ENCODE results near the gene FHOD3.

Gene FHOD3

GRCh38 chr18:36633961-36634412 is 336.5 kb downstream of the FHOD3 start:
- H3K27ac Mint-ChIP-seq: no peak overlapping the region
- peaks cover 6% of the 10 kb centered on the region for H3K36me3 Mint-ChIP-seq (ENCODE audit: low read depth)
- no peaks in the 10 kb centered on the region for H3K4me1 Mint-ChIP-seq
- TF ChIP-seq, protein P1, sequence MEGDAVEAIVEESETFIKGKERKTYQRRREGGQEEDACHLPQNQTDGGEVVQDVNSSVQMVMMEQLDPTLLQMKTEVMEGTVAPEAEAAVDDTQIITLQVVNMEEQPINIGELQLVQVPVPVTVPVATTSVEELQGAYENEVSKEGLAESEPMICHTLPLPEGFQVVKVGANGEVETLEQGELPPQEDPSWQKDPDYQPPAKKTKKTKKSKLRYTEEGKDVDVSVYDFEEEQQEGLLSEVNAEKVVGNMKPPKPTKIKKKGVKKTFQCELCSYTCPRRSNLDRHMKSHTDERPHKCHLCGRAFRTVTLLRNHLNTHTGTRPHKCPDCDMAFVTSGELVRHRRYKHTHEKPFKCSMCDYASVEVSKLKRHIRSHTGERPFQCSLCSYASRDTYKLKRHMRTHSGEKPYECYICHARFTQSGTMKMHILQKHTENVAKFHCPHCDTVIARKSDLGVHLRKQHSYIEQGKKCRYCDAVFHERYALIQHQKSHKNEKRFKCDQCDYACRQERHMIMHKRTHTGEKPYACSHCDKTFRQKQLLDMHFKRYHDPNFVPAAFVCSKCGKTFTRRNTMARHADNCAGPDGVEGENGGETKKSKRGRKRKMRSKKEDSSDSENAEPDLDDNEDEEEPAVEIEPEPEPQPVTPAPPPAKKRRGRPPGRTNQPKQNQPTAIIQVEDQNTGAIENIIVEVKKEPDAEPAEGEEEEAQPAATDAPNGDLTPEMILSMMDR (IDR thresholded peaks at IDR 0.05): no peak
- H3K4me3 Mint-ChIP-seq: no peak overlapping the region
- no peaks in the 10 kb centered on the region for H3K27me3 Mint-ChIP-seq (ENCODE audit: low read depth, poor library complexity)
- DNase-seq: no peak
- no peaks in the 10 kb centered on the region for H3K9me3 Mint-ChIP-seq

DNA sequence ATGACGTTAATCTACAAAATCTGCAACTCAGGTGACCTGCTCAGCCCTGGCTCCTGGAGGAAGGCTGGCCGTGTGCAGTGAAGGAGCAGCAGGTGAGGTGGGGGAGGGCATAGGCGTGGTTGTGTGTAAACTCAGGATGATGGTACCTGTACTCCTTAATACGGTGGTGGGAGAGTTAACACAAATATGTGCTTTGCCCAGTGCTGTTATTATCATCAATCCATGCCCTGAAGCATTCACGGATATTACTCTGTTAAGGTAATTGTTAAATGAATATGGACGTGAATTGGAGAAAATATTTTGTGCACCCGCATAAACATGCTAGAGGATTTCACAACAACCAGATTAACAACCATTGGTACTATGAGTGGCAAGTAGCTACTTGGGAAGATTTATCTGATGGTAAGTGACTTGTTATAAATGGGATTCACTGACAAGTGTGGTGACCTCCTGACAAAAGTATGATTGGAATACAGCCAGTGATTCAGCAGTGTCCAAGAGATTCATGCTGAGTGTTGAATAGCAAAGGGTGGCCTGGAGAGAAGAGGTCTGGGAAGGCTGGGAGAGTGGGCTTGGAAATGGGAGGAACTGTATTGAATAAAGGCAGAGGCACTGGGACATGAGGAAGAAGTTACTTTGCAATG is 337.2 kb downstream of the FHOD3 start:
- H3K27me3 Mint-ChIP-seq (ENCODE audit: low read depth, poor library complexity): no peaks in the 10 kb centered on the region
- H3K27ac Mint-ChIP-seq: no peak overlapping the region
- H3K9me3 Mint-ChIP-seq: no peaks in the 10 kb centered on the region
- no peak for DNase-seq
- TF ChIP-seq, protein P1 (IDR thresholded peaks at IDR 0.05): no peak
- no peaks in the 10 kb centered on the region for H3K4me1 Mint-ChIP-seq
- no peak overlapping the region for H3K4me3 Mint-ChIP-seq
- H3K36me3 Mint-ChIP-seq (ENCODE audit: low read depth): peaks cover under 1% of the 10 kb centered on the region

DNA sequence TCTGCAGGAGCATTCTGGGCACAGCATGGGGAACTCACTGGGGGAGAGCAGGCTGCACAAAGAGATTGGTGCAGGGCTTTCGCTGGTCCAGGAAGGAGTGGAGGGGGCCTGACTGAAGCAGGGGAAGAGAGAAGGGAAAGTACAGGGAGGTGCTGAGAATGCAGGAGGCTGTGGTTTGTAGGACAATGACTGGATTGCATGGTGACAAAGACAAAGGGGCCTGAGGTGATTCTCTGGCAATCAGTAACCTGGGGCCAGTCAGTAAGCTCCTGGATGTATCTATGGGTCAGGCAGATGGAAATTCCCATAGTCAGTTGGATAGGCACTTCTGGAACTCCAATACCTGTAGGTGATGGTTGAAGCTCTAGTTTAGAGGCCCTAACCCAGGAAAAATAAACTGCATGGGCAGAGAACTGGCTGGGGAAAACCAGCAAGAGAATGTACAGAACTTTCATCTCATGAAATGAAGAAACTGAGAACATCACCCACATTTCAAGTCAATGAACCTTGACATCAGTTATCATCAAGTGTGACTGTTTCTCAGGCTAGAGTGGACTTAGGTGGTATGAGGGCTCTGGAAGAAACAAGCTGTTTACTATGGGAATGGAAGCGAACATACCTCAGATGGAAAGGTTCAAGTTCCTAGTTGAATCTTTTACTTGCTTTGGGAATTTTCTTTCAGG is 338.0 kb downstream of the FHOD3 start:
- Mint-ChIP-seq H3K27me3 (ENCODE audit: low read depth, poor library complexity) (no peaks in the 10 kb centered on the region), H3K4me3 (no peak overlapping the region), H3K27ac (no peak overlapping the region), H3K9me3 (no peaks in the 10 kb centered on the region), H3K36me3 (ENCODE audit: low read depth) (no peaks in the 10 kb centered on the region), H3K4me1 (peaks cover 4% of the 10 kb centered on the region)
- no peak for DNase-seq
- TF ChIP-seq, protein P1 (IDR thresholded peaks at IDR 0.05): no peak

- no peaks in the 10 kb centered on the region for H3K27me3 Mint-ChIP-seq (ENCODE audit: low read depth, poor library complexity)
- no peak overlapping the region for H3K27ac Mint-ChIP-seq
- no peak for DNase-seq
- no peaks in the 10 kb centered on the region for H3K9me3 Mint-ChIP-seq
- H3K36me3 Mint-ChIP-seq (ENCODE audit: low read depth): no peaks in the 10 kb centered on the region
- peaks cover 4% of the 10 kb centered on the region for H3K4me1 Mint-ChIP-seq
- no peak overlapping the region for H3K4me3 Mint-ChIP-seq
- TF ChIP-seq, protein P1 (IDR thresholded peaks at IDR 0.05): no peak
Observed at GRCh38 chr18:36636237-36636817, 338.8 kb downstream of the FHOD3 start.

GRCh38 chr18:36638224-36638623 is 340.7 kb downstream of the FHOD3 start:
- H3K4me3 Mint-ChIP-seq: no peak overlapping the region
- TF ChIP-seq, protein P1 (IDR thresholded peaks at IDR 0.05): no peak
- H3K4me1 Mint-ChIP-seq: peaks cover 7% of the 10 kb centered on the region
- no peaks in the 10 kb centered on the region for H3K9me3 Mint-ChIP-seq
- H3K27ac Mint-ChIP-seq: no peak overlapping the region
- H3K27me3 Mint-ChIP-seq (ENCODE audit: low read depth, poor library complexity): no peaks in the 10 kb centered on the region
- H3K36me3 Mint-ChIP-seq (ENCODE audit: low read depth): no peaks in the 10 kb centered on the region
- DNase-seq: no peak

All from nephron progenitor cell (in vitro differentiated cells).